ENCODE measurements around the gene UBLCP1. TPM values are rescaled to one million over a fixed set of nuclear protein-coding genes. Genes with fewer than 3 reads are reported as not detected.
A peak's percentile ranks its signal among the peaks of the same experiment; 100 is the strongest.

Gene UBLCP1
- total RNA-seq, 1 experiment from 2014 or later = 32.9 TPM

GRCh38 chr5:159330131-159330800 is 67.2 kb downstream of the UBLCP1 start, which contains the start of gene IL12B:
TSS of gene IL12B (minus strand) at chr5:159330487. CDS start at chr5:159326782, 3,705 bp downstream.
- no peak for DNase-seq (ENCODE audit: low read depth, low spot score)
- POLR2A ChIA-PET = no interaction called here
- CTCF ChIA-PET = interaction anchor here (0.6 kb wide), 1 partner anchor 746 kb away, joined by 3 read pairs; no protein-coding TSS in a partner anchor
- no peak for TF ChIP-seq TCF7L2 (IDR thresholded peaks at IDR 0.05; ENCODE audit: borderline replicate concordance, extremely low read depth, insufficient read depth, insufficient read length)
- TF ChIP-seq SRF (IDR thresholded peaks at IDR 0.05; ENCODE audit: low read depth) = no peak
- TF ChIP-seq POLR2AphosphoS5 (IDR thresholded peaks at IDR 0.05; ENCODE audit: low read depth, low read length) = no peak
- TF ChIP-seq ZNF274 (IDR thresholded peaks at IDR 0.05; ENCODE audit: low read depth, low read length) = no peak
- TF ChIP-seq REST (IDR thresholded peaks at IDR 0.05; ENCODE audit: low read depth) = no peak
- TF ChIP-seq RAD21 (IDR thresholded peaks at IDR 0.05; ENCODE audit: low read depth) = no peak
- no peak for TF ChIP-seq CEBPB (IDR thresholded peaks at IDR 0.05; ENCODE audit: low read depth)
- TF ChIP-seq SP1 (IDR thresholded peaks at IDR 0.05; ENCODE audit: low read depth) = no peak
- no peak for TF ChIP-seq CBX3 (IDR thresholded peaks at IDR 0.05; ENCODE audit: low read depth)
- TF ChIP-seq EGR1 (IDR thresholded peaks at IDR 0.05; ENCODE audit: low read depth) = no peak
- no peak for TF ChIP-seq FOSL1 (IDR thresholded peaks at IDR 0.05; ENCODE audit: low read depth)
- TF ChIP-seq ZBTB33 (IDR thresholded peaks at IDR 0.05; ENCODE audit: extremely low read depth, insufficient replicate concordance, low read length) = no peak
- TF ChIP-seq CTCF (IDR thresholded peaks at IDR 0.05 in 2 of 3, conservative IDR thresholded peaks at IDR 0.05 in 1 of 3; ENCODE audit: borderline replicate concordance in 1 of 3, insufficient read depth in 1 of 3, low read depth in 2 of 3, low read length in 2 of 3) = no peak
- TF ChIP-seq ZFX (IDR thresholded peaks at IDR 0.05) = no peak
- Histone ChIP-seq H3K27ac (ENCODE audit: low read depth, low read length) (no peak within 1 kb of the TSS; the same call in 1 of the 2 replicates), H3K27me3 (ENCODE audit: insufficient read depth, low read length) (no peaks in the 10 kb centered on the region), H3K36me3 (ENCODE audit: control insufficient read depth in 1 of 2, insufficient read depth in 2 of 2, low read length in 2 of 2) (no peaks in the 10 kb centered on the region), H3K79me2 (ENCODE audit: insufficient read depth, low read length) (no peaks in the 10 kb centered on the region), H3K9me2 (ENCODE audit: insufficient read depth) (no peaks in the 10 kb centered on the region), H3K4me3 (replicated peaks in 1 of 2; ENCODE audit: low read depth in 1 of 2, low read length in 2 of 2) (peak within 1 kb of the TSS; percentile 57 to 70), H3K9me3 (ENCODE audit: control insufficient read depth in 1 of 2, insufficient read depth in 1 of 2, low read depth in 1 of 2, low read length in 2 of 2) (no peaks in the 10 kb centered on the region), H3K4me1 (ENCODE audit: control insufficient read depth in 1 of 2, insufficient read depth in 2 of 2, low read length in 2 of 2) (peaks cover 0 to 13% of the 10 kb centered on the region in 2 experiments; a peak in 2 of 4 replicates), H3K9ac (ENCODE audit: low read length) (peak within 1 kb of the TSS; percentile 77), H3K4me2 (ENCODE audit: low read length) (peak within 1 kb of the TSS; percentile 92), H2AFZ (ENCODE audit: low read depth, low read length, poor library complexity, severe bottlenecking) (peak within 1 kb of the TSS; percentile 93), H4K20me1 (ENCODE audit: insufficient read depth) (no peaks in the 10 kb centered on the region)
- ATAC-seq = no peak
- RAD21 ChIA-PET (ENCODE audit: low non-redundant PET in 1 of 2, low total read pairs in 2 of 2, uncharacterized antibody in 2 of 2, unreplicated experiment in 2 of 2) = no interaction called here
- BruUV-seq (replicated peaks) = no TSS peak
- intact Hi-C loops (cut with micrococcal nuclease) = loop anchor here (2.0 to 5.0 kb wide), 3 partner anchors 112 to 657 kb away; partner anchors contain the start of gene ADRA1B

All from HCT116 (cell line).